ENCODE measurements around the gene UBE2U. TPM values are rescaled to one million over a fixed set of nuclear protein-coding genes. Genes with fewer than 3 reads are reported as not detected.

The UBE2U gene
- total RNA-seq, 1 experiment from 2014 or later = not detected

- DNase-seq (ENCODE audit: low spot score) = no peak
- Mint-ChIP-seq H3K36me3 (no peaks in the 10 kb centered on the region), H3K27ac (peak overlapping the region; percentile 46; the same call in 1 of the 2 replicates), H3K27me3 (ENCODE audit: low read depth) (no peaks in the 10 kb centered on the region), H3K4me1 (peaks cover 21% of the 10 kb centered on the region), H3K4me3 (no peak overlapping the region), H3K9me3 (no peaks in the 10 kb centered on the region)
- ATAC-seq = no peak
- ChIA-PET POLR2A (interaction anchor here (1.2 kb wide), 1 partner anchor 9 kb away, joined by 3 read pairs; no protein-coding TSS in a partner anchor), CTCF (interaction anchor here (0.7 to 2.0 kb wide), 5 partner anchors 20 to 510 kb away, joined by 3 to 8 read pairs (median 7); no protein-coding TSS in a partner anchor)
- TF ChIP-seq NR2C2 (CRISPR knock-in tag; IDR thresholded peaks at IDR 0.05) = no peak
- no peak for TF ChIP-seq SMAD4 (CRISPR knock-in tag; IDR thresholded peaks at IDR 0.05)
- no peak for TF ChIP-seq ZNF232 (CRISPR knock-in tag; IDR thresholded peaks at IDR 0.05)
- TF ChIP-seq, protein P1, sequence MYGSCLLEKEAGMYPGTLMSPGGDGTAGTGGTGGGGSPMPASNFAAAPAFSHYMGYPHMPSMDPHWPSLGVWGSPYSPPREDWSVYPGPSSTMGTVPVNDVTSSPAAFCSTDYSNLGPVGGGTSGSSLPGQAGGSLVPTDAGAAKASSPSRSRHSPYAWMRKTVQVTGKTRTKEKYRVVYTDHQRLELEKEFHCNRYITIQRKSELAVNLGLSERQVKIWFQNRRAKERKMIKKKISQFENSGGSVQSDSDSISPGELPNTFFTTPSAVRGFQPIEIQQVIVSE (CRISPR knock-in tag; IDR thresholded peaks at IDR 0.05; ENCODE audit: borderline replicate concordance) = no peak
- no peak for TF ChIP-seq ZNF416 (CRISPR knock-in tag; IDR thresholded peaks at IDR 0.05)
- no peak for TF ChIP-seq ZBTB43 (CRISPR knock-in tag; IDR thresholded peaks at IDR 0.05)
- TF ChIP-seq ZSCAN18 (CRISPR knock-in tag; IDR thresholded peaks at IDR 0.05) = no peak
- TF ChIP-seq, protein P2, sequence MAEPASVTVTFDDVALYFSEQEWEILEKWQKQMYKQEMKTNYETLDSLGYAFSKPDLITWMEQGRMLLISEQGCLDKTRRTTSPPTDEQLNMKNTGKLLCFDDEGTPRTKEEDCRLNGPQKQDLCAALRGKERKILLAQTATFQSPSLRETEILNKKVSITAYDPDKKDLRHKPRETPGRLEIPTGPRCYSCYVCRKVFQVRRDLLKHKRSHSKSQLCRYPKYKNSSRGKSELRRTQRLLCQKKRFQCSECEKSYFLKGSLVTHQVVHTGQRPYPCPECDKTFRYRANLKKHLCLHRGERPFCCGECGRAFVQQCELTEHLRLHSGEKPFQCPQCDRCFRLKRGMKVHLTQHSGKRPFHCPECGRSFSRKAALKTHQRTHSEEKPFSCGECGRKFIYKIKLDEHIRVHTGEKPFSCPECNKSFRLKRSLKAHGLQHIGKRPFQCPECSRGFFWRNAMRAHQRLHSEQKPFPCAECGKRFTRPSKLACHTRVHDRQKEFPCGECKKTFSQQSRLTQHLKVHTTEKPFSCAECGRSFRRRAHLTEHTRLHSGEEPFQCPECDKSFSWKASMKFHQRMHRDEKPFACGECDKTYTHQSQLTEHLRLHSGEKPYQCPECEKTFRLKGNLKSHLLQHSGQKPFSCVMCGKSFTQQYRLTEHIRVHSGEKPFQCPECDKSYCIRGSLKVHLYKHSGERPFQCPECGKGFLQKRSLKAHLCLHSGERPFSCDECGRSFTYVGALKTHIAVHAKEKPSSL (CRISPR knock-in tag; conservative IDR thresholded peaks at IDR 0.05) = no peak
- no peak for TF ChIP-seq HMGA2 (CRISPR knock-in tag; IDR thresholded peaks at IDR 0.05)
- no peak for TF ChIP-seq JUN (CRISPR knock-in tag; IDR thresholded peaks at IDR 0.05)
- no peak for TF ChIP-seq NFYB (CRISPR knock-in tag; conservative IDR thresholded peaks at IDR 0.05; ENCODE audit: low read depth)
Measured at GRCh38 chr1:64184003-64184440, 19.4 kb upstream of the UBE2U start.

DNA sequence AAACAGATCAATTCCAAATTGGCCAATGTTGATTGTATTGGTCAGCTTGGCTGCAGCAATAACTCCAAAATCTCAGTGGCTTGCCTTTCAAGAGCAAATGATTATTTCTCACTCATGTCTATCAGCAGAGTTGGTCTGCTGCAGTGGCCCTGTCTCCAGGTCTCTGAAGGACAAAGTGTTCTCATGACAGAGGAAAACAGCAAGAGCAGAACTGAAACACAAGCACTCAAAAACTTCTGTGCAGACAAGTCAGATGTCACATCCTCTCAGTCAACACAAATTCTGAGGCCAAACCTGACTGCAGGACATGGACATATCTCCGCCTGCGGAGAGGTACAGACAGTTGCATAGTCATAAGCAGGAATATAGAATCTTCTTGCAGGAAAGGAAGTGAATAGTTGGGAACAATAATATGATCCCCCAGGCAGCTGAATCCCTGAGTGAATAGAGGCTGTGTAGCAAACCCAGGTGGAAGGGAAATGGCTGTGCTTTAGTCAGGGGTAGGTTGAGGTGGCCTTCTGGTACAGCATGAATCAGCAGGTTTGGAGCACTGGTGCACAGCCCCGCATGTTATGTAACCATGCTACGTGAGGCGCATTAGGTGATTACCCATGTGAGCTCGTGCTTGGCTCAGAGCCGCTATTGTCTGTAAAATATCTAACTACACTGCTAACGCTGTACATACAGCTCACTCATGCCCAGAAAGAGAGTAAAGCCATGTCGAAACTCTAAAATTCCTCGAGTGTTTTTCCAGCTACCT lies 17.1 kb upstream of the UBE2U start:
- TF ChIP-seq RORB (CRISPR knock-in tag; IDR thresholded peaks at IDR 0.05) = no peak
- no peak for TF ChIP-seq NFE2L1 (CRISPR knock-in tag; IDR thresholded peaks at IDR 0.05)
- TF ChIP-seq, protein P3, sequence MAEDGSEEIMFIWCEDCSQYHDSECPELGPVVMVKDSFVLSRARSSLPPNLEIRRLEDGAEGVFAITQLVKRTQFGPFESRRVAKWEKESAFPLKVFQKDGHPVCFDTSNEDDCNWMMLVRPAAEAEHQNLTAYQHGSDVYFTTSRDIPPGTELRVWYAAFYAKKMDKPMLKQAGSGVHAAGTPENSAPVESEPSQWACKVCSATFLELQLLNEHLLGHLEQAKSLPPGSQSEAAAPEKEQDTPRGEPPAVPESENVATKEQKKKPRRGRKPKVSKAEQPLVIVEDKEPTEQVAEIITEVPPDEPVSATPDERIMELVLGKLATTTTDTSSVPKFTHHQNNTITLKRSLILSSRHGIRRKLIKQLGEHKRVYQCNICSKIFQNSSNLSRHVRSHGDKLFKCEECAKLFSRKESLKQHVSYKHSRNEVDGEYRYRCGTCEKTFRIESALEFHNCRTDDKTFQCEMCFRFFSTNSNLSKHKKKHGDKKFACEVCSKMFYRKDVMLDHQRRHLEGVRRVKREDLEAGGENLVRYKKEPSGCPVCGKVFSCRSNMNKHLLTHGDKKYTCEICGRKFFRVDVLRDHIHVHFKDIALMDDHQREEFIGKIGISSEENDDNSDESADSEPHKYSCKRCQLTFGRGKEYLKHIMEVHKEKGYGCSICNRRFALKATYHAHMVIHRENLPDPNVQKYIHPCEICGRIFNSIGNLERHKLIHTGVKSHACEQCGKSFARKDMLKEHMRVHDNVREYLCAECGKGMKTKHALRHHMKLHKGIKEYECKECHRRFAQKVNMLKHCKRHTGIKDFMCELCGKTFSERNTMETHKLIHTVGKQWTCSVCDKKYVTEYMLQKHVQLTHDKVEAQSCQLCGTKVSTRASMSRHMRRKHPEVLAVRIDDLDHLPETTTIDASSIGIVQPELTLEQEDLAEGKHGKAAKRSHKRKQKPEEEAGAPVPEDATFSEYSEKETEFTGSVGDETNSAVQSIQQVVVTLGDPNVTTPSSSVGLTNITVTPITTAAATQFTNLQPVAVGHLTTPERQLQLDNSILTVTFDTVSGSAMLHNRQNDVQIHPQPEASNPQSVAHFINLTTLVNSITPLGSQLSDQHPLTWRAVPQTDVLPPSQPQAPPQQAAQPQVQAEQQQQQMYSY (CRISPR knock-in tag; IDR thresholded peaks at IDR 0.05) = no peak
- TF ChIP-seq ELF4 (CRISPR knock-in tag; IDR thresholded peaks at IDR 0.05; ENCODE audit: low read depth) = no peak
- ChIA-PET POLR2A (no interaction called here), CTCF (interaction anchor here (1.5 kb wide), 1 partner anchor 512 kb away, joined by 3 read pairs; no protein-coding TSS in a partner anchor)
- H3K9me3 Mint-ChIP-seq = no peaks in the 10 kb centered on the region
- ATAC-seq (no peak), DNase-seq (ENCODE audit: low spot score) (no peak)
- no peaks in the 10 kb centered on the region for H3K27me3 Mint-ChIP-seq (ENCODE audit: low read depth)
- H3K27ac Mint-ChIP-seq = 0 out of 2 replicates have a peak overlapping the region, but pooled peaks have one; percentile 72
- H3K4me3 Mint-ChIP-seq = no peak overlapping the region
- peaks cover 21% of the 10 kb centered on the region for H3K4me1 Mint-ChIP-seq
- no peaks in the 10 kb centered on the region for H3K36me3 Mint-ChIP-seq
